SU-DHL-6 (cell line): ENCODE measurements around the gene EVA1C.

Source experiments
- H2AFZ ChIP-seq: fragments of 200-600 bp; sonication (generic); 2 replicates; pipeline ENCODE4 v1.6.1; 2014; ENCODE audit warnings: low read depth, mild to moderate bottlenecking, moderate library complexity, mixed read lengths, antibody characterized with exemption, low read length; ENCODE audit not compliant: severe bottlenecking
- H3F3A ChIP-seq: fragments of 200-600 bp; shearing (Covaris generic); 2 replicates; pipeline ENCODE4 v1.6.0; 2016; ENCODE audit warnings: antibody characterized with exemption, mild to moderate bottlenecking; ENCODE audit not compliant: insufficient read depth
- H3K27ac ChIP-seq: fragments of 200-600 bp; sonication (generic); 2 replicates; pipeline ENCODE4 v1.5.1; 2016; ENCODE audit warnings: low read depth, mild to moderate bottlenecking, low read length, moderate library complexity, mixed read lengths
- H3K27me3 ChIP-seq: fragments of 200-600 bp; sonication (generic), shearing (Covaris generic); 2 replicates; pipeline ENCODE4 v1.6.0; 2014; ENCODE audit warnings: mild to moderate bottlenecking, low read length
- H3K36me3 ChIP-seq: fragments of 200-600 bp; sonication (generic); 2 replicates; pipeline ENCODE4 v1.6.1; 2014; ENCODE audit warnings: mild to moderate bottlenecking, low read length, mixed read lengths
- H3K4me2 ChIP-seq: fragments of 300-600, 200-600 bp; shearing (Covaris generic), sonication (generic); 2 replicates; pipeline ENCODE4 v1.6.0; 2014; ENCODE audit warnings: low read length, low read depth, mild to moderate bottlenecking; ENCODE audit not compliant: poor library complexity, severe bottlenecking
- H3K4me3 ChIP-seq: fragments of 200-600 bp; sonication (generic); 2 replicates; pipeline ENCODE4 v1.5.1; 2014; ENCODE audit warnings: antibody characterized with exemption, low read length, mild to moderate bottlenecking, mixed read lengths; ENCODE audit not compliant: insufficient read depth, poor library complexity, severe bottlenecking
- H3K79me2 ChIP-seq: fragments of 200-600 bp; sonication (generic); 2 replicates; pipeline ENCODE4 v1.6.1; 2014; ENCODE audit warnings: mild to moderate bottlenecking, low read length, moderate library complexity; ENCODE audit not compliant: insufficient read depth
- H3K9ac ChIP-seq: fragments of 200-600 bp; sonication (generic); 2 replicates; pipeline ENCODE4 v1.7.0; 2014; ENCODE audit warnings: mild to moderate bottlenecking, low read length
- H3K9me2 ChIP-seq: fragments of 200-600 bp; sonication (generic); replicated peaks from 2 replicates; pipeline ENCODE4 v1.6.1; 2014; ENCODE audit warnings: low read length; ENCODE audit not compliant: insufficient read depth
- H3K9me3 ChIP-seq: fragments of 200-600 bp; sonication (generic); 2 replicates; pipeline ENCODE4 v1.6.1; 2014; ENCODE audit warnings: low read length, mixed read lengths; ENCODE audit not compliant: insufficient read depth
- H4K20me1 ChIP-seq: fragments of 200-600 bp; sonication (generic); 2 replicates; pipeline ENCODE4 v1.6.1; 2014; ENCODE audit warnings: low read depth, mild to moderate bottlenecking, antibody characterized with exemption, low read length, moderate library complexity, mixed read lengths
- CTCF ChIP-seq: fragments of 200-600 bp; sonication (generic); IDR thresholded peaks from one replicate; pipeline ENCODE4 v1.5.1; 2017; ENCODE audit warnings: antibody characterized with exemption, mild to moderate bottlenecking, low read length, moderate library complexity; ENCODE audit not compliant: insufficient read depth, poor library complexity, severe bottlenecking
- EZH2phosphoT487 ChIP-seq: fragments of 200-600 bp; sonication (generic), shearing (Covaris generic); conservative IDR thresholded peaks from 2 replicates; pipeline ENCODE4 v1.6.1; 2018; ENCODE audit warnings: mild to moderate bottlenecking, antibody characterized with exemption, low read length, moderate library complexity, mixed read lengths

EVA1C gene

GRCh38 chr21:32403201-32403777, 9.2 kb upstream of the EVA1C start:
- Histone ChIP-seq H3K79me2 (no peaks in the 10 kb centered on the region), H3K4me2 (no peak overlapping the region), H3K9me3 (no peaks in the 10 kb centered on the region), H3K27ac (no peak overlapping the region), H3F3A (no peaks in the 10 kb centered on the region), H3K36me3 (no peaks in the 10 kb centered on the region), H4K20me1 (no peaks in the 10 kb centered on the region), H3K9me2 (no peaks in the 10 kb centered on the region), H2AFZ (no peak overlapping the region), H3K27me3 (no peaks in the 10 kb centered on the region), H3K4me3 (no peak overlapping the region), H3K9ac (no peak overlapping the region)
- TF ChIP-seq CTCF (no peak), EZH2phosphoT487 (no peak)

GRCh38 chr21:32406405-32406804, 6.1 kb upstream of the EVA1C start:
- no peak overlapping the region for H3K27ac ChIP-seq

GRCh38 chr21:32410291-32410690, 2.2 kb upstream of the EVA1C start:
- no peak overlapping the region for H3K27ac ChIP-seq
- no peaks in the 10 kb centered on the region for H3K9me3 ChIP-seq
- H3K9me2 ChIP-seq, result no peaks in the 10 kb centered on the region
- no peaks in the 10 kb centered on the region for H3K27me3 ChIP-seq
- H3K9ac ChIP-seq, result no peak overlapping the region
- no peaks in the 10 kb centered on the region for H3F3A ChIP-seq
- no peak overlapping the region for H3K4me3 ChIP-seq
- H4K20me1 ChIP-seq, result no peaks in the 10 kb centered on the region
- H3K79me2 ChIP-seq, result no peaks in the 10 kb centered on the region
- TF ChIP-seq EZH2phosphoT487 (no peak), CTCF (no peak)
- no peak overlapping the region for H3K4me2 ChIP-seq
- no peak overlapping the region for H2AFZ ChIP-seq
- H3K36me3 ChIP-seq, result no peaks in the 10 kb centered on the region

More at GRCh38 chr21:32406405-32406804, 6.1 kb upstream of the EVA1C start:
- Histone ChIP-seq H3K79me2 (no peaks in the 10 kb centered on the region), H3K9me3 (no peaks in the 10 kb centered on the region), H3K4me3 (no peak overlapping the region), H3K9ac (no peak overlapping the region), H3K36me3 (no peaks in the 10 kb centered on the region), H3K4me2 (no peak overlapping the region), H4K20me1 (no peaks in the 10 kb centered on the region), H3K9me2 (no peaks in the 10 kb centered on the region), H2AFZ (no peak overlapping the region), H3F3A (no peaks in the 10 kb centered on the region), H3K27me3 (no peaks in the 10 kb centered on the region)
- TF ChIP-seq EZH2phosphoT487, result no peak
- TF ChIP-seq CTCF, result no peak
